ENCODE data around the gene WFS1.

- TF ChIP-seq POLR2A (IDR thresholded peaks at IDR 0.05; ENCODE audit: low read depth, low read length) (no peak), TAF1 (IDR thresholded peaks at IDR 0.05; ENCODE audit: low read depth, low read length) (no peak), POLR2AphosphoS5 (IDR thresholded peaks at IDR 0.05; ENCODE audit: low read depth, low read length) (no peak), SPI1 (IDR thresholded peaks at IDR 0.05; ENCODE audit: low read depth, low read length) (no peak), POU2F2 (IDR thresholded peaks at IDR 0.05; ENCODE audit: low read depth, low read length) (no peak)
These were observed 39.2 kb upstream of the WFS1 start for GRCh38 chr4:6230502-6230785.
